22Rv1 (cell line): Measurements from ENCODE around the gene UQCRC1.

Source experiments
- CTCF ChIP-seq: fragments of 450-650 bp; IDR thresholded peaks from 2 replicates; pipeline ENCODE4 v1.5.1; 2017; ENCODE audit warnings: mild to moderate bottlenecking
- ZFX ChIP-seq: fragments of 450-650 bp; IDR thresholded peaks from 2 replicates; pipeline ENCODE4 v1.6.1; 2017; ENCODE audit warnings: antibody characterized with exemption, borderline replicate concordance

GRCh38 chr3:48584836-48585235, 24.6 kb downstream of the UQCRC1 start:
- TF ChIP-seq CTCF (no peak), ZFX (no peak)
